Skeletal muscle satellite cell (primary cell): Measurements from ENCODE around the gene NCKAP5.
"Not testable (repeated sequence)": the region's sequence is repeated elsewhere in the genome, so short reads cannot be mapped to it uniquely, and the experiment has no call there.

Source experiments
- H3K27me3 ChIP-seq: 2 replicates; pipeline ENCODE4 v1.7.0; 2013; ENCODE audit warnings: low read length; ENCODE audit not compliant: control insufficient read depth, insufficient read depth
- H3K36me3 ChIP-seq: 2 replicates; pipeline ENCODE4 v1.7.0; 2013; ENCODE audit warnings: mild to moderate bottlenecking, control low read depth, low read length; ENCODE audit not compliant: insufficient read depth
- H3K4me1 ChIP-seq: 2 replicates; pipeline ENCODE4 v1.7.0; 2013; ENCODE audit warnings: low read length; ENCODE audit not compliant: control insufficient read depth, insufficient read depth
- H3K4me2 ChIP-seq: 2 replicates; pipeline ENCODE4 v1.7.0; 2013; ENCODE audit warnings: mild to moderate bottlenecking, low read length
- H3K4me3 ChIP-seq: 2 replicates; pipeline ENCODE4 v1.7.0; 2013; ENCODE audit warnings: low read length
- H3K9ac ChIP-seq: 2 replicates; pipeline ENCODE4 v1.7.0; 2013; ENCODE audit warnings: mild to moderate bottlenecking, low read depth, low read length, moderate library complexity
- H3K9me3 ChIP-seq: replicated peaks from 2 replicates; pipeline ENCODE4 v1.7.0; 2013; ENCODE audit warnings: mild to moderate bottlenecking, control low read depth, low read length

The NCKAP5 gene

GRCh38 chr2:133477616-133477990 is 90.7 kb downstream of the NCKAP5 start:
- no peaks in the 10 kb centered on the region for H3K27me3 ChIP-seq
- no peaks in the 10 kb centered on the region for H3K36me3 ChIP-seq
- H3K4me2 ChIP-seq: no peak overlapping the region
- H3K9ac ChIP-seq: no peak overlapping the region
- H3K9me3 ChIP-seq: no peaks in the 10 kb centered on the region
- H3K4me3 ChIP-seq: no peak overlapping the region
- no peaks in the 10 kb centered on the region for H3K4me1 ChIP-seq

- Histone ChIP-seq H3K36me3 (no peaks in the 10 kb centered on the region), H3K4me1 (no peaks in the 10 kb centered on the region), H3K4me3 (no peak overlapping the region), H3K9ac (no peak overlapping the region), H3K4me2 (no peak overlapping the region), H3K27me3 (no peaks in the 10 kb centered on the region), H3K9me3 (no peaks in the 10 kb centered on the region)
Observed at GRCh38 chr2:133476931-133477615, 91.2 kb downstream of the NCKAP5 start.

DNA sequence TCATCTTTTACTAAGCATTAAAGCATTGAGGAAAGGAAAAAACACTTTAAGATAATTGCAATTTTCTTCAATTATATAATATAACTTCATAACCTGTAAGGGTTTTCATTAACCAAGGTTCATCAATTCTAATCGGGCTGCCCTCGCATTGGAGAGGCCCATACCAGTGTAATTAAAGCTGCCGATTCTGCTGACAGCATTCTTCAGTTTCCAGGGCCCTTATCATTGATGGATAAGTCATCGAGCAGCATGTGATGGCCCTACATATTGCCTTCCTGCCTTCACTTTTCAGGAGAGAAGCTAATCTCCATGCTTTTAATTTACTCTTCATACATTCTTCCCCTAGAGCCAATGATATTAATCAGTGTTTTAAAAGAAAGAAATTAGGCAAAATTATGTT is 92.0 kb downstream of the NCKAP5 start:
- no peak overlapping the region for H3K4me3 ChIP-seq
- no peaks in the 10 kb centered on the region for H3K9me3 ChIP-seq
- no peaks in the 10 kb centered on the region for H3K4me1 ChIP-seq
- no peak overlapping the region for H3K9ac ChIP-seq
- H3K27me3 ChIP-seq: no peaks in the 10 kb centered on the region
- no peaks in the 10 kb centered on the region for H3K36me3 ChIP-seq
- no peak overlapping the region for H3K4me2 ChIP-seq

- H3K4me1 ChIP-seq: no peaks in the 10 kb centered on the region
- H3K9me3 ChIP-seq: no peaks in the 10 kb centered on the region
- H3K4me3 ChIP-seq: no peak overlapping the region
- H3K36me3 ChIP-seq: no peaks in the 10 kb centered on the region
- no peak overlapping the region for H3K4me2 ChIP-seq
- no peaks in the 10 kb centered on the region for H3K27me3 ChIP-seq
- no peak overlapping the region for H3K9ac ChIP-seq
Observed at GRCh38 chr2:133475610-133476009, 92.7 kb downstream of the NCKAP5 start.

- not testable (repeated sequence) for H3K9ac ChIP-seq, H3K9me3 ChIP-seq, H3K27me3 ChIP-seq, H3K4me2 ChIP-seq, H3K4me1 ChIP-seq, H3K36me3 ChIP-seq, H3K4me3 ChIP-seq
Observed at GRCh38 chr2:133470446-133470845, 97.8 kb downstream of the NCKAP5 start.

DNA sequence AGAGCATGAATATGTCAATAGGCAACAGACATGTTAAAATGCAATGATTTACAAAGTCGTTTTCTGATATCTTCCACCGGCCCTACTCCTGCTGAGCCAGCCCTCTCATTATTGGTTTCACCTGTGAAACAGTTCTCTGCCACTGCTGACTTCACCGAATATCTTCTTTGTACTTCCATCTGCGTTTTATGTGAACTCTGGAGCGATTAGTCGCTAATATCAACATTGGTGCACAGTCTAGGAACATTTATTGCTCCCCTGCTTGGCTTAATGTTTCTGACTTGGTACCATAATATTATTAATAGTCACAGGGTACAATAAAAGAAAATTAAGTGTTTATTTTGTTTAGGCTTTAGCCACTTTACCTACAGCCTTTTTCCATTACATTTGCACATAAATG is 105.5 kb downstream of the NCKAP5 start:
- Histone ChIP-seq H3K9ac (no peak overlapping the region), H3K36me3 (no peaks in the 10 kb centered on the region), H3K4me1 (no peaks in the 10 kb centered on the region), H3K4me3 (no peak overlapping the region), H3K27me3 (no peaks in the 10 kb centered on the region), H3K4me2 (no peak overlapping the region), H3K9me3 (no peaks in the 10 kb centered on the region)

GRCh38 chr2:133461484-133461883 is 106.8 kb downstream of the NCKAP5 start:
- Histone ChIP-seq H3K36me3 (no peaks in the 10 kb centered on the region), H3K4me2 (no peak overlapping the region), H3K9me3 (no peaks in the 10 kb centered on the region), H3K4me3 (no peak overlapping the region), H3K9ac (no peak overlapping the region), H3K4me1 (no peaks in the 10 kb centered on the region), H3K27me3 (no peaks in the 10 kb centered on the region)

DNA sequence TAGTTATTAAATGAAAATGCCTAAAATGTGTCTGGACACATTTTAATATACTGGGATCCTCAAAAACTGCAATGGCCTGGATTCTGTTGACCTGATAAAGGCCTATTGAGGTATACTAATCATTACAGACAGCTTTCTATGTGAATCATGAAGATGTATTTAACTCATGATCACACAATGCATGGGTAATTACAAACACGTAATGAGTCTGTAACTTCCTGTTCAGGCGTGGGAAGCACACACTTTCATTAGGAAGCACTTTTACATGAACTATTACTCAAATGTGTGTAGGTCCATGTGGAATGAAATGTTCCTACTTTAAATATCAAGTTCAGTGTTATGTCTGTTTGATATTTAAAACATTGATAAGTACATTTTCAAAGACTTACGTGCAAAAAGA is 108.7 kb downstream of the NCKAP5 start:
- H3K27me3 ChIP-seq: no peaks in the 10 kb centered on the region
- no peaks in the 10 kb centered on the region for H3K36me3 ChIP-seq
- no peak overlapping the region for H3K9ac ChIP-seq
- H3K4me1 ChIP-seq: no peaks in the 10 kb centered on the region
- H3K4me3 ChIP-seq: no peak overlapping the region
- H3K4me2 ChIP-seq: no peak overlapping the region
- no peaks in the 10 kb centered on the region for H3K9me3 ChIP-seq

- Histone ChIP-seq H3K27me3 (no peaks in the 10 kb centered on the region), H3K36me3 (no peaks in the 10 kb centered on the region), H3K9me3 (no peaks in the 10 kb centered on the region), H3K4me1 (no peaks in the 10 kb centered on the region), H3K4me2 (no peak overlapping the region), H3K9ac (no peak overlapping the region), H3K4me3 (no peak overlapping the region)
Observed at GRCh38 chr2:133458280-133458679, 110.0 kb downstream of the NCKAP5 start.

- Histone ChIP-seq H3K36me3 (no peaks in the 10 kb centered on the region), H3K4me3 (no peak overlapping the region), H3K9me3 (no peaks in the 10 kb centered on the region), H3K4me2 (no peak overlapping the region), H3K9ac (no peak overlapping the region), H3K27me3 (no peaks in the 10 kb centered on the region), H3K4me1 (no peaks in the 10 kb centered on the region)
Observed at GRCh38 chr2:133457861-133458260, 110.4 kb downstream of the NCKAP5 start.

GRCh38 chr2:133456971-133457370 is 111.3 kb downstream of the NCKAP5 start:
- no peak overlapping the region for H3K4me3 ChIP-seq
- H3K4me2 ChIP-seq: no peak overlapping the region
- no peaks in the 10 kb centered on the region for H3K4me1 ChIP-seq
- H3K27me3 ChIP-seq: no peaks in the 10 kb centered on the region
- H3K36me3 ChIP-seq: no peaks in the 10 kb centered on the region
- no peak overlapping the region for H3K9ac ChIP-seq
- H3K9me3 ChIP-seq: no peaks in the 10 kb centered on the region

DNA sequence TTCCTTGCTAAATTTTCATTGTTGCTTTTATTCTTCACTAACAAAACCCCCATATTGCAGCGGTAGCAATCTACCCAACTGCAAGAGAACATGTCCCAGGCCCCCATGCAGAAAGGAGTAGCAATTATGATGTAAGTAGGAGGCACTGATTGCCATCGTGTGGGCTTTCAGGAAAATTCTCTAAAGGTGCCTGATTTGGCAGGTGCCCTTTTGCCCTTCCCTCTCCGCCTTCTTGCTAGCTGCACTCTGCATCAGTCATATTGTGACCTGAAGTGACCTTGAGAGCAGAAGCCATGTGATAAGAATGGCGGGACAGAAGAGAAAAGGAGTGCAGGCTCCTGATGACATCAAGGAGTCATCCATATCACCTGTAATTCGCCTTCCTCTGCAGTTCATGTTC is 112.1 kb downstream of the NCKAP5 start:
- no peaks in the 10 kb centered on the region for H3K9me3 ChIP-seq
- no peaks in the 10 kb centered on the region for H3K27me3 ChIP-seq
- no peaks in the 10 kb centered on the region for H3K4me1 ChIP-seq
- no peak overlapping the region for H3K4me3 ChIP-seq
- H3K4me2 ChIP-seq: no peak overlapping the region
- H3K9ac ChIP-seq: no peak overlapping the region
- no peaks in the 10 kb centered on the region for H3K36me3 ChIP-seq
